ENCODE measurements around the gene PAX8.
"Not testable (repeated sequence)": the region's sequence is repeated elsewhere in the genome, so short reads cannot be mapped to it uniquely, and the experiment has no call there.

The PAX8 gene
- long read RNA-seq: 0 reads

DNA sequence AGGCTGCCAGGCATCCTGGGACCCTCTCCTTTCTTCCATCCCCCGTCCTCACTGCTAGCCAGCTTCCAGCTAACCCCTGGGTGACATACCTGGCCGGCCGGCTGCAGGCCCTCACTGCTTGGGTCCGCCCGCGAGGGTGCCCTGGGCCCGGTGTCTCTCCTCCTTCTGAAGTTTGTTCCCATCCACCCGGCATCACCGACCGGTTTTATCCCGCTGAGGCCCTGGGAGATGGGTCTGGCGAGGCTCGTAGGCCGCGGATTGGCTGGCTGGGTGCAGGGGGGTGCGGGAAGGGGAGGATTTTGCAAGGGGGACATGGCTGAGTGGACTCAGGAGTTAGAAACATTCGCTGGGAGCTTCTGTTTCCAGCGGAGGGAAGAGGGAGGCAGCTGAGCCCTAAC lies at the start of gene PAX8:
TSS of gene PAX8 (minus strand) at position 180 of the 398 bp plus-strand sequence. CDS start 527 bp downstream, outside the sequence.
- TF ChIP-seq POLR2AphosphoS5 (IDR thresholded peaks at IDR 0.05; ENCODE audit: low read depth): no peak
- no peak for TF ChIP-seq GABPA (IDR thresholded peaks at IDR 0.05; ENCODE audit: low read depth)
- TF ChIP-seq, protein P1, sequence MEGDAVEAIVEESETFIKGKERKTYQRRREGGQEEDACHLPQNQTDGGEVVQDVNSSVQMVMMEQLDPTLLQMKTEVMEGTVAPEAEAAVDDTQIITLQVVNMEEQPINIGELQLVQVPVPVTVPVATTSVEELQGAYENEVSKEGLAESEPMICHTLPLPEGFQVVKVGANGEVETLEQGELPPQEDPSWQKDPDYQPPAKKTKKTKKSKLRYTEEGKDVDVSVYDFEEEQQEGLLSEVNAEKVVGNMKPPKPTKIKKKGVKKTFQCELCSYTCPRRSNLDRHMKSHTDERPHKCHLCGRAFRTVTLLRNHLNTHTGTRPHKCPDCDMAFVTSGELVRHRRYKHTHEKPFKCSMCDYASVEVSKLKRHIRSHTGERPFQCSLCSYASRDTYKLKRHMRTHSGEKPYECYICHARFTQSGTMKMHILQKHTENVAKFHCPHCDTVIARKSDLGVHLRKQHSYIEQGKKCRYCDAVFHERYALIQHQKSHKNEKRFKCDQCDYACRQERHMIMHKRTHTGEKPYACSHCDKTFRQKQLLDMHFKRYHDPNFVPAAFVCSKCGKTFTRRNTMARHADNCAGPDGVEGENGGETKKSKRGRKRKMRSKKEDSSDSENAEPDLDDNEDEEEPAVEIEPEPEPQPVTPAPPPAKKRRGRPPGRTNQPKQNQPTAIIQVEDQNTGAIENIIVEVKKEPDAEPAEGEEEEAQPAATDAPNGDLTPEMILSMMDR (IDR thresholded peaks at IDR 0.05; ENCODE audit: insufficient read depth, low read length): no peak
- TF ChIP-seq, protein P2, sequence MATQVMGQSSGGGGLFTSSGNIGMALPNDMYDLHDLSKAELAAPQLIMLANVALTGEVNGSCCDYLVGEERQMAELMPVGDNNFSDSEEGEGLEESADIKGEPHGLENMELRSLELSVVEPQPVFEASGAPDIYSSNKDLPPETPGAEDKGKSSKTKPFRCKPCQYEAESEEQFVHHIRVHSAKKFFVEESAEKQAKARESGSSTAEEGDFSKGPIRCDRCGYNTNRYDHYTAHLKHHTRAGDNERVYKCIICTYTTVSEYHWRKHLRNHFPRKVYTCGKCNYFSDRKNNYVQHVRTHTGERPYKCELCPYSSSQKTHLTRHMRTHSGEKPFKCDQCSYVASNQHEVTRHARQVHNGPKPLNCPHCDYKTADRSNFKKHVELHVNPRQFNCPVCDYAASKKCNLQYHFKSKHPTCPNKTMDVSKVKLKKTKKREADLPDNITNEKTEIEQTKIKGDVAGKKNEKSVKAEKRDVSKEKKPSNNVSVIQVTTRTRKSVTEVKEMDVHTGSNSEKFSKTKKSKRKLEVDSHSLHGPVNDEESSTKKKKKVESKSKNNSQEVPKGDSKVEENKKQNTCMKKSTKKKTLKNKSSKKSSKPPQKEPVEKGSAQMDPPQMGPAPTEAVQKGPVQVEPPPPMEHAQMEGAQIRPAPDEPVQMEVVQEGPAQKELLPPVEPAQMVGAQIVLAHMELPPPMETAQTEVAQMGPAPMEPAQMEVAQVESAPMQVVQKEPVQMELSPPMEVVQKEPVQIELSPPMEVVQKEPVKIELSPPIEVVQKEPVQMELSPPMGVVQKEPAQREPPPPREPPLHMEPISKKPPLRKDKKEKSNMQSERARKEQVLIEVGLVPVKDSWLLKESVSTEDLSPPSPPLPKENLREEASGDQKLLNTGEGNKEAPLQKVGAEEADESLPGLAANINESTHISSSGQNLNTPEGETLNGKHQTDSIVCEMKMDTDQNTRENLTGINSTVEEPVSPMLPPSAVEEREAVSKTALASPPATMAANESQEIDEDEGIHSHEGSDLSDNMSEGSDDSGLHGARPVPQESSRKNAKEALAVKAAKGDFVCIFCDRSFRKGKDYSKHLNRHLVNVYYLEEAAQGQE (IDR thresholded peaks at IDR 0.05; ENCODE audit: insufficient replicate concordance, low read depth): no peak
- no peak for TF ChIP-seq SPI1 (IDR thresholded peaks at IDR 0.05; ENCODE audit: borderline replicate concordance, low read depth)
- Histone ChIP-seq H3K27ac (replicated peaks) (no peak within 1 kb of the TSS), H3K27me3 (ENCODE audit: insufficient read depth, poor library complexity, severe bottlenecking) (peaks cover 41% of the 10 kb centered on the region), H3K4me3 (replicated peaks; ENCODE audit: insufficient read depth, low read length) (no peak within 1 kb of the TSS)
- DNase-seq (ENCODE audit: low read depth in 1 of 2, low spot score in 1 of 2): no peak

DNA sequence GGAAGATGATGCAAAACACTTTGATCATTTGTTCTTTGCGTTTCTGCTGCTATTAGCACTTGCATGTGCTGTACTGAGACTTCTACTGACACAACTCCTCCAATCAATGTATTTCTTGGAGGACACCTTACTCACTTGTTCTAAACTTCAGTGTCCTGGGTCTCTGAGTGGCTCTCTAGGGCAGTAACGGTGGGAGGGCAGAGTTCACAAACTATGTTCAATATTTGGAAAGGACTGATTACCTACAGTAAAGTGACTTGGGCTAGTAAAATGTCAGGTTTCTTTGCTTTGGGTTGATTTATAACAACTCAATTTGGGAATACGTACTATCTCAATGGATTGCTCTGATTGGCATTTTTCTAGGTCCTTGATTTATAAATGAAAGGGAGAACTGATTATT lies 49.3 kb upstream of the PAX8 start:
- no peaks in the 10 kb centered on the region for H3K27me3 ChIP-seq (ENCODE audit: insufficient read depth, poor library complexity, severe bottlenecking)
- no peak overlapping the region for H3K4me3 ChIP-seq (replicated peaks; ENCODE audit: insufficient read depth, low read length)
- H3K27ac ChIP-seq (replicated peaks): no peak overlapping the region
- DNase-seq (ENCODE audit: low read depth in 1 of 2, low spot score in 1 of 2): no peak
- TF ChIP-seq, protein P2 (IDR thresholded peaks at IDR 0.05; ENCODE audit: insufficient replicate concordance, low read depth): no peak
- no peak for TF ChIP-seq GABPA (IDR thresholded peaks at IDR 0.05; ENCODE audit: low read depth)
- no peak for TF ChIP-seq SPI1 (IDR thresholded peaks at IDR 0.05; ENCODE audit: borderline replicate concordance, low read depth)
- no peak for TF ChIP-seq POLR2AphosphoS5 (IDR thresholded peaks at IDR 0.05; ENCODE audit: low read depth)
- TF ChIP-seq, protein P1 (IDR thresholded peaks at IDR 0.05; ENCODE audit: insufficient read depth, low read length): no peak

DNA sequence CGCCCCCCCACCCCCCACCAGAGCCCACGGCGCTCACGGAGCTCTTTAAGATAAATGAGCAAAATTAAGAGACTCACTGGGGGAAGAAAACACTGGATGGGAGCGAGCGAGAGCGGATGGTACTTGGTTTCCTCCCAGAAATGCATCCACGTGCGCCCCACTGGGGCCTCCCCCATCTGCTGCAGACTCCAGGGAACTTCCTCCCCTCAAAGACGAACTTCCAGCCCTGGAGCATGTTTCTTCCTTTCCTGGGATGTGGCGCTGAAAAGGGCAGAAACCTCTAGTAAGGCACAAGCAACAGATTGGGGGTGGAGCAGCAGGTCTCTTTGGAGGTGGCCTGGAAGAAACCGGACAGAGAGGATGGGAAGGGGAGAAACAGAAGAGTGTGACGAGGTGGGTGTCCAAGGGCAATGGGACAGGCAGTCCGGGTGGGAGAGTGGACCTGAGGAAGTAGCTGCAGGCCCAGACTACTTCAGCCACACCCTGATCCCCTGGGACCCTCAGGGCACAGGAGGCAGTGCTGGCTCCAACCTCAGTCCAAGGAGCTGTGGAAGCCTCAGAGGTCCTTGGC lies 46.5 kb upstream of the PAX8 start:
- peak overlapping the region; percentile 25 for H3K4me3 ChIP-seq (replicated peaks; ENCODE audit: insufficient read depth, low read length)
- H3K27me3 ChIP-seq (ENCODE audit: insufficient read depth, poor library complexity, severe bottlenecking); H3K27ac ChIP-seq (replicated peaks); DNase-seq (ENCODE audit: low read depth in 1 of 2, low spot score in 1 of 2): not testable (repeated sequence)

DNA sequence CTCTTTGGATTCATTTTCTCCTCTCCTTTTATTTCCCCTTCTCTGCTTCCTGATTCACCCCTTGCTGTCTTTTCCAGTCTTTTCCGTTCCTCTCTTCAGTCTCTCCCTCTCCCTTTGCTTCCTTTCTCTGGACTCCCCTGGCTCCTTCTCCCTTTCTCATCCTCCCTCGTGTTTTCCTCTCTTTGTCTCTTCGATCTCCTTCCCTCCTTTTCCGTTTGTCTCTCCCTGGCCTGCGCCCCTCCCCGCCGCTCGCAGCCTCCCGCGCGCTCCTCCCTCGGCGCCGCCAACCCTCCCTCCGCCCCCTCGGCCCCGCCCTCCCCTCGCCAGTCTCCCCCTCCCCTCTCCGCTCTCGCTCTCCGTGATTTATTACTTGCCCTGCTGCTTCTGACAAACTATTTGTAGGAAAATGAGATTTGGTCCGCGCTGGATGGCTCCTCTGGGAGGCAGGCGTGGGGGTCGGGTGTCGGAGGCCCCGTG lies 46.0 kb upstream of the PAX8 start:
- TF ChIP-seq POLR2AphosphoS5 (IDR thresholded peaks at IDR 0.05; ENCODE audit: low read depth) (no peak), SPI1 (IDR thresholded peaks at IDR 0.05; ENCODE audit: borderline replicate concordance, low read depth) (no peak), GABPA (IDR thresholded peaks at IDR 0.05; ENCODE audit: low read depth) (no peak)
- TF ChIP-seq, protein P1 (IDR thresholded peaks at IDR 0.05; ENCODE audit: insufficient read depth, low read length): no peak
- TF ChIP-seq, protein P2 (IDR thresholded peaks at IDR 0.05; ENCODE audit: insufficient replicate concordance, low read depth): no peak
- no peak for DNase-seq (ENCODE audit: low read depth in 1 of 2, low spot score in 1 of 2)
- H3K4me3 ChIP-seq (replicated peaks; ENCODE audit: insufficient read depth, low read length): peak overlapping the region; percentile 25
- H3K27ac ChIP-seq (replicated peaks): no peak overlapping the region
- no peaks in the 10 kb centered on the region for H3K27me3 ChIP-seq (ENCODE audit: insufficient read depth, poor library complexity, severe bottlenecking)

DNA sequence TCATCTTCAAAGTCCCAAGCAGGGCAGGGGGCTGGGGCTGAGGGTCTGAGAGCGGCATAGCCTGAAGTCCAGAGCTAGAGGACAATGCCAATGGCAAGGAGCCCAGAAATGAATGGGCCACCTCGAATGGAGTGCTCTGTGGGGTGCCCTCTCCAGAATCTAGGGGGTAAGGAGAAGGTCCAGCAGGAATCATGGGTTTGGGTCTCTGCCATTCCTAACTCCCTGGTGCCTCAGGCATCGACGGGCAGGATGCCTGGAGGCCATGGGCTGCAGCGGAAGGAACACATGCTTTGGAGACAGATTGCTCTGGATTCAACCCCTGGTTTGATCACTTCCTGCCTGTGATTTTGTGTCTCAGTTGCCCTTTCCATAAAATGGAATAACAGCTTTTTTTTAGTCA lies 44.4 kb upstream of the PAX8 start:
- not testable (repeated sequence) for DNase-seq (ENCODE audit: low read depth in 1 of 2, low spot score in 1 of 2); H3K27ac ChIP-seq (replicated peaks); H3K4me3 ChIP-seq (replicated peaks; ENCODE audit: insufficient read depth, low read length); H3K27me3 ChIP-seq (ENCODE audit: insufficient read depth, poor library complexity, severe bottlenecking)

DNA sequence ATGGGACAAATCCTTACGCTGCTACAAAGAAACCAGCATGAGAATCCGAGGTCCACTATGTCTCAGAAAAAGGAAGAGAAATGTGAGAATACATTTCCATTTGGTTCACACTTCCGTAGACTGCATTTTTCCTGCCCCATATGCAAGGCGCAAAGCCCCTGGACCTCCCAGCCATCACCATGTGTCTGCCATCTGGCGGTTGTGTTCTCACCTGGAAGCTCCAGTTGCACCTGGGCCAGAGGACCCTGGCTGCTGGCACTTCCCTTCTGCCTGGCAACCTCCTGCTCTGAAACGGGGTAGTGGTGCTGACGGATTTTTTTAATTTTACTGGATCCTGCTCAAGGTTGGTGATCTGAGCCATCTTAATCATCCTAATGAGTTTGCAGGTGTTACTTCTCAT lies 41.4 kb upstream of the PAX8 start:
- H3K27ac ChIP-seq (replicated peaks); H3K4me3 ChIP-seq (replicated peaks; ENCODE audit: insufficient read depth, low read length); H3K27me3 ChIP-seq (ENCODE audit: insufficient read depth, poor library complexity, severe bottlenecking); DNase-seq (ENCODE audit: low read depth in 1 of 2, low spot score in 1 of 2): not testable (repeated sequence)
